Natural killer cell treated with Interleukin-12 subunit alpha and Interleukin-12 subunit beta and Interleukin-15 and Interleukin-18, amount 100 ng/mL, for 72 hours (primary cell): ENCODE results near the gene GDF7. TPM values are rescaled to one million over a fixed set of nuclear protein-coding genes. Genes with fewer than 3 reads are reported as not detected.
A peak's percentile ranks its signal among the peaks of the same experiment; 100 is the strongest.

ENCODE experiments used
- ATAC-seq, 2 donors: fragments of 150-1000 bp; cut with Tn5 transposase in 1 of 2; sonication (Bioruptor Pico), chemical (Tn5 transposase) in 1 of 2; 2 replicates each; pipeline ENCODE4 v1.10.0; 2021
- DNase-seq: peaks from one replicate; pipeline ENCODE4 v3.0.0; 2022; ENCODE audit warnings: low spot score
- H3K27ac Mint-ChIP-seq, 2 donors: 1 replicate in 1 of 2; 2 replicates in 1 of 2; pipeline ENCODE4 v1.8.0; 2022; ENCODE audit warnings: mixed read lengths in 2 of 2, mild to moderate bottlenecking in 1 of 2, moderate library complexity in 1 of 2
- H3K27me3 Mint-ChIP-seq, 2 donors: 1 replicate in 1 of 2; 2 replicates in 1 of 2; pipeline ENCODE4 v1.8.0; 2022; ENCODE audit warnings: mixed read lengths in 2 of 2
- H3K36me3 Mint-ChIP-seq: one replicate; pipeline ENCODE4 v1.8.0; 2022; ENCODE audit warnings: mixed read lengths
- H3K4me1 Mint-ChIP-seq, 2 donors: 1 replicate in 1 of 2; 2 replicates in 1 of 2; pipeline ENCODE4 v1.8.0; 2022; ENCODE audit warnings: low read depth in 2 of 2, mixed read lengths in 2 of 2, mild to moderate bottlenecking in 1 of 2
- H3K4me3 Mint-ChIP-seq: one replicate; pipeline ENCODE4 v1.8.0; 2022; ENCODE audit warnings: mixed read lengths
- H3K9me3 Mint-ChIP-seq: 2 replicates; pipeline ENCODE4 v1.8.0; 2022; ENCODE audit warnings: mixed read lengths
- total RNA-seq, 2 donors: library from RNA; stranded (reverse); gene quantifications; one replicate each; pipeline ENCODE4 v1.2.3, GENCODE V29; 2022

The GDF7 gene
- total RNA-seq: under 1 TPM in 1 of 2 donors, not detected in 1; 0.02 TPM

- Mint-ChIP-seq H3K9me3 (no peaks in the 10 kb centered on the region), H3K4me3 (peak within 1 kb of the TSS; percentile 78), H3K27ac (no peak within 1 kb of the TSS), H3K4me1 (peaks cover 0 to 3% of the 10 kb centered on the region in 2 donors), H3K36me3 (no peaks in the 10 kb centered on the region), H3K27me3 (peaks cover 28 to 30% of the 10 kb centered on the region in 2 donors)
- DNase-seq (no peak), ATAC-seq (peak; percentile 13 to 71)
Measured at GRCh38 chr2:20666304-20667150, at the start of gene GDF7. TSS of gene GDF7 (plus strand) at chr2:20667144. CDS start at chr2:20667240, 96 bp downstream.

- no peak overlapping the region for H3K4me3 Mint-ChIP-seq
- H3K4me1 Mint-ChIP-seq: peaks cover 0 to 14% of the 10 kb centered on the region in 2 donors
- H3K27me3 Mint-ChIP-seq: no peaks in the 10 kb centered on the region
- H3K36me3 Mint-ChIP-seq: no peaks in the 10 kb centered on the region
- no peak for ATAC-seq
- no peak for DNase-seq
- H3K9me3 Mint-ChIP-seq: no peaks in the 10 kb centered on the region
- no peak overlapping the region for H3K27ac Mint-ChIP-seq
Measured at GRCh38 chr2:20617892-20618467, 49.0 kb upstream of the GDF7 start.

- ATAC-seq (no peak), DNase-seq (no peak)
- no peaks in the 10 kb centered on the region for H3K27me3 Mint-ChIP-seq
- no peaks in the 10 kb centered on the region for H3K36me3 Mint-ChIP-seq
- H3K9me3 Mint-ChIP-seq: no peaks in the 10 kb centered on the region
- no peak overlapping the region for H3K4me3 Mint-ChIP-seq
- H3K4me1 Mint-ChIP-seq: peaks cover 0 to 14% of the 10 kb centered on the region in 2 donors
- no peak overlapping the region for H3K27ac Mint-ChIP-seq
Measured at GRCh38 chr2:20618468-20618885, 48.5 kb upstream of the GDF7 start.

DNA sequence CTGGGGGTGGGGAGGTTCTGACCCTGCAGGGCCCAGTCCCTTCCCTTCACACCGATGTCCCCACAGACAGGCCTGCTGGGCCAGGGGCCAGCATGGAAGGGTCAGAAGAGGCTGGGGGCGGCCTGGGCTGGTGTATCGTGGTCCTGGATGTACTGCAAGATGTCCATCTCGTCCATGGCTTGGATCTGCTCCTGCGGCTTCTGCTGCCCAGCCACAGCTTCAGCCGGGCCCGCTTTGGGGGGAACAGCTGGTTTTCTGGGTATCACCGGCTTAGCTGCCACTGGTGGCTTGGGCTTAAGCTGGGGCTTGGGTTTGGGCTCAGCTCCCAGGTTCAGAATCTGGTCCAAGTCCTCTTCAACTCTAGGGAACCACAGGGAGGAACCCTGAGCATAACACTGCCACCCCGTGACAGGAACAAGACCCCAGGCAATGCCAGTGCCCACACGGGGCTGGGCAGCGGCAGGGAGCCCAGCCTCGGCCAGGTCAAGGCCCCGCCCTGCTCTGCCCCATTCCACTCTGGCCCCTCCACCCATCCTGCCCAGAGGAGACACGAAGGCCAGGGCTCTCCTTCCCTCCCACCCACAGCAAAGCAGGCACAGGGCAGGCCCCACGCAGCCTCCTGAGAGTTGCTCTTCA lies 47.9 kb upstream of the GDF7 start:
- no peaks in the 10 kb centered on the region for H3K9me3 Mint-ChIP-seq
- H3K27me3 Mint-ChIP-seq: no peaks in the 10 kb centered on the region
- ATAC-seq (no peak), DNase-seq (no peak)
- H3K27ac Mint-ChIP-seq: no peak overlapping the region
- H3K4me1 Mint-ChIP-seq: peaks cover 0 to 14% of the 10 kb centered on the region in 2 donors
- H3K36me3 Mint-ChIP-seq: no peaks in the 10 kb centered on the region
- H3K4me3 Mint-ChIP-seq: no peak overlapping the region

- Mint-ChIP-seq H3K27me3 (no peaks in the 10 kb centered on the region), H3K36me3 (no peaks in the 10 kb centered on the region), H3K4me3 (no peak overlapping the region), H3K4me1 (peaks cover 0 to 14% of the 10 kb centered on the region in 2 donors), H3K27ac (no peak overlapping the region), H3K9me3 (no peaks in the 10 kb centered on the region)
- no peak for ATAC-seq
- DNase-seq: no peak
Measured at GRCh38 chr2:20619624-20620024, 47.3 kb upstream of the GDF7 start.

GRCh38 chr2:20620271-20620681 lies 46.7 kb upstream of the GDF7 start:
- Mint-ChIP-seq H3K36me3 (no peaks in the 10 kb centered on the region), H3K9me3 (no peaks in the 10 kb centered on the region), H3K4me1 (peaks cover 0 to 14% of the 10 kb centered on the region in 2 donors), H3K4me3 (no peak overlapping the region), H3K27ac (peak overlapping the region in 1 of 2 donors; percentile 22), H3K27me3 (no peaks in the 10 kb centered on the region)
- DNase-seq: no peak
- ATAC-seq: no peak

- Mint-ChIP-seq H3K27ac (peak overlapping the region in 1 of 2 donors; percentile 22), H3K4me3 (no peak overlapping the region), H3K27me3 (no peaks in the 10 kb centered on the region), H3K4me1 (peaks cover 0 to 14% of the 10 kb centered on the region in 2 donors), H3K36me3 (no peaks in the 10 kb centered on the region), H3K9me3 (no peaks in the 10 kb centered on the region)
- DNase-seq (no peak), ATAC-seq (no peak)
Measured at GRCh38 chr2:20620696-20621365, 46.1 kb upstream of the GDF7 start.

- H3K4me1 Mint-ChIP-seq: peaks cover 0 to 13% of the 10 kb centered on the region in 2 donors
- no peak overlapping the region for H3K27ac Mint-ChIP-seq
- ATAC-seq (no peak), DNase-seq (no peak)
- no peaks in the 10 kb centered on the region for H3K36me3 Mint-ChIP-seq
- no peaks in the 10 kb centered on the region for H3K9me3 Mint-ChIP-seq
- H3K4me3 Mint-ChIP-seq: no peak overlapping the region
- H3K27me3 Mint-ChIP-seq: no peaks in the 10 kb centered on the region
Measured at GRCh38 chr2:20621366-20622295, 45.3 kb upstream of the GDF7 start.

- DNase-seq: no peak
Measured at GRCh38 chr2:20622296-20622686, 44.7 kb upstream of the GDF7 start.

GRCh38 chr2:20622731-20623130 lies 44.2 kb upstream of the GDF7 start:
- no peak for DNase-seq
- H3K27me3 Mint-ChIP-seq: no peaks in the 10 kb centered on the region
- H3K27ac Mint-ChIP-seq: no peak overlapping the region
- no peak overlapping the region for H3K4me3 Mint-ChIP-seq
- H3K4me1 Mint-ChIP-seq: peaks cover 0 to 5% of the 10 kb centered on the region in 2 donors
- ATAC-seq: no peak
- H3K36me3 Mint-ChIP-seq: no peaks in the 10 kb centered on the region
- H3K9me3 Mint-ChIP-seq: no peaks in the 10 kb centered on the region

More at GRCh38 chr2:20622296-20622686, 44.7 kb upstream of the GDF7 start:
- H3K4me1 Mint-ChIP-seq: peaks cover 0 to 8% of the 10 kb centered on the region in 2 donors
- no peak overlapping the region for H3K4me3 Mint-ChIP-seq
- no peaks in the 10 kb centered on the region for H3K9me3 Mint-ChIP-seq
- ATAC-seq: no peak
- no peaks in the 10 kb centered on the region for H3K36me3 Mint-ChIP-seq
- H3K27me3 Mint-ChIP-seq: no peaks in the 10 kb centered on the region
- H3K27ac Mint-ChIP-seq: no peak overlapping the region

DNA sequence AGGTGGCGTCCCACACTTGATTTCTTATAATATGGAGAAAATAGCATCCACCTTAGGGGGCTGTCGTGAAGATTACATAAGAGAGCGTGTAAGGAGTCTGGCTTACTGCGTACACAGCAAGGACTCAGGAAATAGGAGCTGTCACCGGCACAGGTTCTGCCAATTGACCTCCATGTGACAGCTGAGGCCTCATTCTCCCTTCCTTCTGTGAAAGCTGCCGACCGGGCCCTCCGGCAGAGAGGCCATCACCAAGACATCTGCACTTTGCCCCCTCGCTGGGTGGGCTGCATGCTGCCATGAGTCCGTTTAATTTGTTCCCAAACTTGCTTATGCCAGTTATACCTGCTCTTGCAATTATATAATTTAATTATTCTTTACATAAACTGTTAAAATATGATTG lies 43.7 kb upstream of the GDF7 start:
- Mint-ChIP-seq H3K4me3 (no peak overlapping the region), H3K27ac (no peak overlapping the region), H3K9me3 (no peaks in the 10 kb centered on the region), H3K36me3 (no peaks in the 10 kb centered on the region), H3K27me3 (no peaks in the 10 kb centered on the region), H3K4me1 (peaks cover 0 to 4% of the 10 kb centered on the region in 2 donors)
- DNase-seq (no peak), ATAC-seq (no peak)

DNA sequence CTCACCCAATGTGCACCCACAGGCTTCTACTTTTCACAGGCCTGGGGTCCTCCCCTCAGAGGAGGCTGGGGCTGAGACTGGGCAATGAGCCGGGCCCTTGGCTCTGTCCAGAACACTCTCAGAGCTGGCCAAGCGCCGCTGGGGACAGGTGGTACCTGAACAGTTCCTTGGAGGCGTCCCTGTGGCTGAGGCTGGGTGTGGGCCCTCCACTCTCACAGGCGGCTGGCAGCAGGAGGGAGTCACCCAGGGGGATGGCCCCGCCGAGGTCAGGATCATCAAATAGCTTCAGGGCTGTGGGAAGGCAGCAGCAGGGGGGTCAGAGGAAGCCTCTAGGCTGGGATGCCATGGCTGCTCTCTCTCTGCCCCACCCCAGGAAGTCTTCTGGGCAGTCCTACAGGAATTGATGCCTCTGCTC lies 43.2 kb upstream of the GDF7 start:
- Mint-ChIP-seq H3K27ac (no peak overlapping the region), H3K36me3 (no peaks in the 10 kb centered on the region), H3K27me3 (no peaks in the 10 kb centered on the region), H3K9me3 (no peaks in the 10 kb centered on the region), H3K4me1 (peaks cover 0 to 4% of the 10 kb centered on the region in 2 donors), H3K4me3 (no peak overlapping the region)
- DNase-seq (no peak), ATAC-seq (no peak)
